SJSA1 (cell line): ENCODE results near the gene PPP2R2C. TPM values are rescaled to one million over a fixed set of nuclear protein-coding genes. Genes with fewer than 3 reads are reported as not detected.

Experiments
- DNase-seq, 2 experiments: peaks; one replicate each; pipeline ENCODE4 v3.0.0-alpha.2; 2015 to 2020; ENCODE audit warnings: low spot score in 2 of 2, low read depth in 1 of 2
- H3K27ac ChIP-seq: fragments of 250-450 bp; sonication (Bioruptor Pico); 2 replicates; pipeline ENCODE4 v1.5.1; 2020; ENCODE audit warnings: mild to moderate bottlenecking, moderate library complexity
- H3K27me3 ChIP-seq: fragments of 250-450 bp; sonication (Bioruptor Pico); replicated peaks from 2 replicates; pipeline ENCODE4 v1.5.1; 2020; ENCODE audit warnings: mild to moderate bottlenecking, moderate library complexity
- H3K36me3 ChIP-seq: fragments of 250-450 bp; sonication (Bioruptor Pico); 2 replicates; pipeline ENCODE4 v1.5.1; 2020; ENCODE audit warnings: mild to moderate bottlenecking
- H3K4me1 ChIP-seq: fragments of 250-450 bp; sonication (Bioruptor Pico); replicated peaks from 2 replicates; pipeline ENCODE4 v1.6.1; 2021; ENCODE audit warnings: mild to moderate bottlenecking
- H3K4me3 ChIP-seq: fragments of 250-450 bp; sonication (Bioruptor Pico); 2 replicates; pipeline ENCODE4 v1.5.1; 2020; ENCODE audit warnings: mild to moderate bottlenecking
- H3K9me3 ChIP-seq: fragments of 250-450 bp; sonication (Bioruptor Pico); replicated peaks from 2 replicates; pipeline ENCODE4 v1.5.1; 2020; ENCODE audit warnings: mild to moderate bottlenecking
- total RNA-seq: library from RNA; depleted of rRNA; stranded (reverse); fragments of >200 nt; shearing (Covaris generic); gene quantifications from 2 replicates; pipeline ENCODE4 v1.2.3, GENCODE V29; 2014

The PPP2R2C gene
- total RNA-seq, 1 experiment from 2014 or later: not detected

- H3K27ac ChIP-seq: no peak overlapping the region
- no peak overlapping the region for H3K4me3 ChIP-seq
- no peaks in the 10 kb centered on the region for H3K4me1 ChIP-seq
- DNase-seq: no peak
- H3K36me3 ChIP-seq: no peaks in the 10 kb centered on the region
- no peaks in the 10 kb centered on the region for H3K9me3 ChIP-seq
- no peaks in the 10 kb centered on the region; the same call in 1 of the 2 replicates for H3K27me3 ChIP-seq
These were observed 103.4 kb downstream of the PPP2R2C start for GRCh38 chr4:6369035-6369434.

GRCh38 chr4:6368601-6369000 lies 103.8 kb downstream of the PPP2R2C start:
- H3K27me3 ChIP-seq: no peaks in the 10 kb centered on the region; the same call in 1 of the 2 replicates
- H3K4me3 ChIP-seq: no peak overlapping the region
- no peaks in the 10 kb centered on the region for H3K36me3 ChIP-seq
- H3K4me1 ChIP-seq: no peaks in the 10 kb centered on the region
- H3K27ac ChIP-seq: no peak overlapping the region
- H3K9me3 ChIP-seq: no peaks in the 10 kb centered on the region
- DNase-seq: no peak

GRCh38 chr4:6368096-6368495 lies 104.3 kb downstream of the PPP2R2C start:
- Histone ChIP-seq H3K27ac (no peak overlapping the region), H3K4me3 (no peak overlapping the region), H3K9me3 (no peaks in the 10 kb centered on the region), H3K36me3 (no peaks in the 10 kb centered on the region), H3K4me1 (no peaks in the 10 kb centered on the region), H3K27me3 (no peaks in the 10 kb centered on the region; the same call in 1 of the 2 replicates)
- no peak for DNase-seq

DNA sequence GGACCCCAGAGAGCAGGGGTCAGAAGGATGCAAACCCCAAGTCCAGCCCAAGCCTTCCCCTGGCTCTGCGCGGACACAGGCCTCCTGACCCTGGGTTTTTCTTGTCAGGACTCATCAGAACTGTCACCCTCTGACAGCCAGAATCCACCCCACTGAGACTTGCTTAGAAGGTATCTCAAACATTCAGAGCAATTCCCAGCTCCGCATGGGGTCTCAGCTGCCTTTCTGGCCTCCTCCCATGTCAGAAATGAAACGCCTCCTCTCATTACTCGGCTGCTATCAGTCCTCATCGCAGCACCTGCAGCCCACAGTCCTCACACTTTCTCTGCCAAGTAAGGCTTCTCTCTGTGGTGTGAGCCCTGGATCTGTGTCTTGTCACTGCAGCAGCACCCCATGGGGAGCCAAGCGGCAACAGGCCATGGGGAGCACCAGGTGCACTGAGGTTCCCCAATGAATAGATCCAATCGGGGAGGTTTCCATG lies 105.0 kb downstream of the PPP2R2C start:
- no peak for DNase-seq
- no peaks in the 10 kb centered on the region; the same call in 1 of the 2 replicates for H3K27me3 ChIP-seq
- H3K36me3 ChIP-seq: no peaks in the 10 kb centered on the region
- no peaks in the 10 kb centered on the region for H3K4me1 ChIP-seq
- no peak overlapping the region for H3K27ac ChIP-seq
- no peaks in the 10 kb centered on the region for H3K9me3 ChIP-seq
- H3K4me3 ChIP-seq: no peak overlapping the region

DNA sequence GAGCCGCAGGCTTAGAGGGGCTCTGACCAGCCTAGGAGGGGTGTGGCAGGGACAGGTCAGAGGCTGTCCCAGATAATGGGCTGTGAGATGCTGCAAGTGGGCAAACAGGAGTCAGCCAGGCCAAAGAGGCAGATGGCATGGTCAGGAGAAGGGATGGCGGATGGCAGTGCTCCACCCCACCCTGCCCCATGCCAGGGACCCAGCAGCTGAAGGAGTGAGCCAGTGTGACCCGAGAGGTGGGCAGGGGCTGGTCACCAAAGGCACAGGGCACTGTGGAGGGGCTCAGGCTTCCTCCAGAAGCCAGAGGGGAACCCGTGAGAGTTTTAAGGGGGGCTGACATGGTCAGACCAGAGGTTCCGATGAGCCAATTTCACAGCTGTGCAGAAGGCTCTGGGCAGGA lies 105.8 kb downstream of the PPP2R2C start:
- Histone ChIP-seq H3K4me3 (no peak overlapping the region), H3K27ac (no peak overlapping the region), H3K36me3 (no peaks in the 10 kb centered on the region), H3K4me1 (no peaks in the 10 kb centered on the region), H3K9me3 (no peaks in the 10 kb centered on the region), H3K27me3 (no peaks in the 10 kb centered on the region; the same call in 1 of the 2 replicates)
- DNase-seq: no peak

DNA sequence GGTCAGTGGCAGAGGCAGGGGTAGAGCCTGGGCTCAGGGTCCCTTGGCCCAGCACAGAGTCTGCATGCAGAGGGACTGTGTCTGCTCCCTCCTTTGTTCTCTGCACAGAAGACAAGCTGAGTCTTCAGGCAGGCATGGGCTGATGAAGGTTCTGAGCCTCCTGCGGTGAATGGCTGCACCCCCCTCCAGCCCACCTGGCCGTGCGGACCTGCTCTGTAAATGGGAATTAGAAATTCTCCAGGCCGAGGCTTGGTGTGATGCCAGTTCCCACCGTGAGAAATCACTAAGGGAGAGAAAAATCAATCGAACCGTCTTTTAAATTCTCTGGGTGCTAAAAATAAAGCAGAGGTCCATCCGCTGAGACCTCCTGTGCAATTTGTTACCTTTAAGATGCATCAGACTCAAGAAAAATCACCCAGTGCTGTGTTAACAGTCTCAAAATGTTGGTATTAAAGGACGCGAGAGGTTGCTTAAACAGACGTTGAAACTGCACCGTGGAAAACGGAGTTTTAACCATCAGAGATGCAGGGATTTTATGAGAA lies 106.8 kb downstream of the PPP2R2C start:
- Histone ChIP-seq H3K27ac (no peak overlapping the region), H3K9me3 (no peaks in the 10 kb centered on the region), H3K4me3 (no peak overlapping the region), H3K36me3 (no peaks in the 10 kb centered on the region), H3K27me3 (no peaks in the 10 kb centered on the region; the same call in 1 of the 2 replicates), H3K4me1 (no peaks in the 10 kb centered on the region)
- DNase-seq: no peak

- Histone ChIP-seq H3K36me3 (no peaks in the 10 kb centered on the region), H3K4me1 (no peaks in the 10 kb centered on the region), H3K9me3 (no peaks in the 10 kb centered on the region), H3K27me3 (no peaks in the 10 kb centered on the region; the same call in 1 of the 2 replicates), H3K27ac (no peak overlapping the region), H3K4me3 (no peak overlapping the region)
- no peak for DNase-seq
These were observed 107.8 kb downstream of the PPP2R2C start for GRCh38 chr4:6364581-6364980.

GRCh38 chr4:6364146-6364545 lies 108.3 kb downstream of the PPP2R2C start:
- no peak for DNase-seq
- H3K36me3 ChIP-seq: no peaks in the 10 kb centered on the region
- H3K27me3 ChIP-seq: no peaks in the 10 kb centered on the region; the same call in 1 of the 2 replicates
- H3K4me3 ChIP-seq: no peak overlapping the region
- H3K27ac ChIP-seq: no peak overlapping the region
- no peaks in the 10 kb centered on the region for H3K4me1 ChIP-seq
- no peaks in the 10 kb centered on the region for H3K9me3 ChIP-seq

- H3K9me3 ChIP-seq: no peaks in the 10 kb centered on the region
- H3K36me3 ChIP-seq: no peaks in the 10 kb centered on the region
- no peak overlapping the region for H3K27ac ChIP-seq
- no peak overlapping the region for H3K4me3 ChIP-seq
- DNase-seq: no peak
- no peaks in the 10 kb centered on the region; the same call in 1 of the 2 replicates for H3K27me3 ChIP-seq
- no peaks in the 10 kb centered on the region for H3K4me1 ChIP-seq
These were observed 109.5 kb downstream of the PPP2R2C start for GRCh38 chr4:6362896-6363295.

DNA sequence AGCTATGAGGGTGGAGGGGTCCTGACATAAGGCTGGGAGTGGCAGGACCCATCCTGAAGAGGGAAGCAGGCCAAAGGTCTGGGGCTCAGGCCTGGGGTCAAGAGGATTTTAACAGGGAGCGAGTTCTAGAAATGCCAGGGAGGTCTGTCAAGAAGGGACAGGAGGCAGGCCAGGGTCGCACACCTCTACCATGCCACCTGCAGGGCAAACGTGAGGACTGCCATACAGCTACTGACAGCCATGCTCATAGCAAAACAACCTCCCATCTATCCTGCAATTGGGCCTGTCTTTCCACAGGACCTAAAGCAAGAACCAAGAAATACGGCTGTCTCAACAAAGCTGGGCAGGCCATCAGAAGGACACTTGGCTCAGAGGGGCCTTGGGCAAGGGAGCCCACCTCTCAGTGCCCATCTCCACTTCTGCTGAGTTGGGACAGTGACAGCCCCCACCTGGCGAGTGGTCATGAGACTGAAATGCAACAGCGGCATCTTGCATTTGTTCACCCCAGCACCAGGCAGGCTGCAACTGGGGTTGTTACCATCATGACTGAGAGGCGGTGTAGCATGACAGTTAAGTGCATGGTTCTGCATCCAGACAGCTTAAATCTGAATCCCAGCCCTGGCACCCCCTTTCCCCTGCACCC lies 110.0 kb downstream of the PPP2R2C start:
- H3K36me3 ChIP-seq: no peaks in the 10 kb centered on the region
- H3K27ac ChIP-seq: no peak overlapping the region
- H3K4me1 ChIP-seq: no peaks in the 10 kb centered on the region
- no peaks in the 10 kb centered on the region for H3K9me3 ChIP-seq
- no peaks in the 10 kb centered on the region; the same call in 1 of the 2 replicates for H3K27me3 ChIP-seq
- no peak overlapping the region for H3K4me3 ChIP-seq
- no peak for DNase-seq

- H3K4me1 ChIP-seq: no peaks in the 10 kb centered on the region
- H3K27ac ChIP-seq: no peak overlapping the region
- no peaks in the 10 kb centered on the region for H3K36me3 ChIP-seq
- no peaks in the 10 kb centered on the region; the same call in 1 of the 2 replicates for H3K27me3 ChIP-seq
- no peak overlapping the region for H3K4me3 ChIP-seq
- DNase-seq: no peak
- no peaks in the 10 kb centered on the region for H3K9me3 ChIP-seq
These were observed 111.2 kb downstream of the PPP2R2C start for GRCh38 chr4:6361076-6361784.

- Histone ChIP-seq H3K4me1 (no peaks in the 10 kb centered on the region), H3K27me3 (no peaks in the 10 kb centered on the region), H3K27ac (no peak overlapping the region), H3K9me3 (no peaks in the 10 kb centered on the region), H3K4me3 (no peak overlapping the region), H3K36me3 (no peaks in the 10 kb centered on the region)
- DNase-seq: no peak
These were observed 112.0 kb downstream of the PPP2R2C start for GRCh38 chr4:6360385-6360784.

DNA sequence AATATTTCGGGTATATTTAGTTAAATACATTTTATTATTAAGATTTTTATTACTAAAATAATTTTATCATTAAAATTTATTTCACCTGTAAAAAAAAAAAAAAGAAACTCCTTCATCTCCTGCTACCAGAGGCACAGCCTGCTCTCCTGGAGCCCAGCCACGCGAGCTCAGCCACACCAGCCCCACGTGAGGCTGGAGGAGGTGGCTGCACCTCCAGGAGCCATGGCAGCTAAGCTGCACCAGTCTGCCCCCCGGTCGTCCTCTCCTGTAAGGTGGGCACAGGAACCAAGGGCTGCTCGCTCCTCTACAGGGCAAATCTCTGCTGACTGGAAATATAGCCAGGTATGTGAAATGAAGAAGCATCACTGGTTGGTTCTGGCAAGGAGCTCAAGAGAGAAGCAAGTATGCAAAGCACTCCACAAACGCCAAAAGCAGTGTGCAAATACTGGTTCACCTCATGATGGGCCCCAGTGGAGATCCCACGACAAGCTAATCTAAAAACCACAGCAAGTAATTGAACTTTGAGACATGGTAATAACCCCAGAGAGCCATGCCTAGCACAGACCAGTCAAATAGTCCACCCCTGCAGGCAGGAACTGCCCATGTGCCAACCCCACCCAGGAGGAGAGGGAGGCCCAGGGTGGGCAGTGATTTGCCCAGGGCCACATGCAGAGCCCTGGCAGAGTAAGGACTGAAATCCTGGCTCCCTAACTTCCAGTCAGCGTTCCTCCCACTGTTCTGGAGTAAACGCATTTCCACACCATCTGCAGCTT lies 112.7 kb downstream of the PPP2R2C start:
- no peak overlapping the region for H3K4me3 ChIP-seq
- no peaks in the 10 kb centered on the region for H3K4me1 ChIP-seq
- H3K36me3 ChIP-seq: no peaks in the 10 kb centered on the region
- no peak for DNase-seq
- H3K27ac ChIP-seq: no peak overlapping the region
- no peaks in the 10 kb centered on the region for H3K9me3 ChIP-seq
- no peaks in the 10 kb centered on the region for H3K27me3 ChIP-seq
